IMR-90 (cell line): ENCODE results near the gene OR51D1. TPM values are rescaled to one million over a fixed set of nuclear protein-coding genes. Genes with fewer than 3 reads are reported as not detected.

ENCODE experiments used
- ATAC-seq: fragments of 200-7000 bp; cut with Tn5 transposase; 2 replicates; pipeline ENCODE4 v1.9.1; 2020; ENCODE audit warnings: low read depth, mild to moderate bottlenecking, moderate library complexity
- BruUV-seq: library from RNA; stranded (reverse); fragments of 400-500 nt; replicated peaks from 2 replicates; lab custom pipeline; 2021; lab: Mats Ljungman, UMichigan
- CTCF ChIA-PET: fragments of 300-600 bp; formaldehyde crosslinking; extraction: SDS; loops from one replicate; lab custom pipeline; 2021; ENCODE audit warnings: antibody characterized with exemption; lab: Yijun Ruan, JAX
- POLR2A ChIA-PET: fragments of 300-600 bp; sonication (Branson Sonifier 250); formaldehyde crosslinking; loops from one replicate; lab custom pipeline; 2022; ENCODE audit warnings: antibody characterized with exemption; ENCODE audit not compliant: unreplicated experiment; lab: Charles Lee
- DNase-seq: peaks from one replicate; pipeline ENCODE4 v3.0.0; 2013
- H2AFZ ChIP-seq: replicated peaks from 2 replicates; pipeline ENCODE3; 2013; ENCODE audit warnings: low read length, mild to moderate bottlenecking; ENCODE audit not compliant: poor library complexity
- H2AK5ac ChIP-seq: 2 replicates; pipeline ENCODE4 v1.6.1; 2013; ENCODE audit warnings: low read depth, low read length, inconsistent platforms
- H2AK9ac ChIP-seq: replicated peaks from 2 replicates; pipeline ENCODE3; 2013; ENCODE audit warnings: mild to moderate bottlenecking, low read depth, low read length, moderate library complexity; ENCODE audit not compliant: poor library complexity
- H2BK120ac ChIP-seq: 2 replicates; pipeline ENCODE4 v1.6.1; 2013; ENCODE audit warnings: low read depth, low read length, inconsistent platforms
- H2BK15ac ChIP-seq: 3 replicates; pipeline ENCODE4 v1.6.1; 2013; ENCODE audit warnings: low read depth, low read length, inconsistent platforms
- H2BK20ac ChIP-seq: 2 replicates; pipeline ENCODE4 v1.6.1; 2013; ENCODE audit warnings: low read depth, mild to moderate bottlenecking, inconsistent platforms, low read length, moderate library complexity
- H2BK5ac ChIP-seq: 2 replicates; pipeline ENCODE4 v1.6.1; 2013; ENCODE audit warnings: mild to moderate bottlenecking, low read depth, low read length, inconsistent platforms; ENCODE audit not compliant: poor library complexity, severe bottlenecking
- H3K14ac ChIP-seq: replicated peaks from 2 replicates; pipeline ENCODE4 v1.6.1; 2013; ENCODE audit warnings: low read depth, low read length, inconsistent platforms
- H3K18ac ChIP-seq: 2 replicates; pipeline ENCODE4 v1.6.1; 2013; ENCODE audit warnings: low read depth, low read length, control low read depth
- H3K23ac ChIP-seq: 2 replicates; pipeline ENCODE4 v1.6.1; 2013; ENCODE audit warnings: low read depth, low read length, inconsistent platforms
- H3K27ac ChIP-seq: 2 replicates; pipeline ENCODE4 v1.5.1; 2013; ENCODE audit warnings: mild to moderate bottlenecking, control low read depth, low read length; ENCODE audit not compliant: insufficient read depth
- H3K27me3 ChIP-seq: 2 replicates; pipeline ENCODE4 v1.6.1; 2013; ENCODE audit warnings: low read length; ENCODE audit not compliant: control insufficient read depth, insufficient read depth
- H3K36me3 ChIP-seq: 2 replicates; pipeline ENCODE4 v1.6.1; 2013; ENCODE audit warnings: low read length, mixed read lengths; ENCODE audit not compliant: control insufficient read depth, insufficient read depth
- H3K4ac ChIP-seq: 2 replicates; pipeline ENCODE4 v1.6.1; 2013; ENCODE audit warnings: low read depth, low read length, inconsistent platforms
- H3K4me1 ChIP-seq: 2 replicates; pipeline ENCODE4 v1.6.1; 2013; ENCODE audit warnings: low read length, mixed read lengths; ENCODE audit not compliant: control insufficient read depth, insufficient read depth
- H3K4me2 ChIP-seq: 2 replicates; pipeline ENCODE4 v1.6.1; 2013; ENCODE audit warnings: low read depth, mild to moderate bottlenecking, control low read depth, low read length, moderate library complexity
- H3K4me3 ChIP-seq: 2 replicates; pipeline ENCODE4 v1.5.1; 2013; ENCODE audit warnings: low read depth, mild to moderate bottlenecking, control low read depth, low read length, moderate library complexity; ENCODE audit not compliant: insufficient read depth
- H3K56ac ChIP-seq: 2 replicates; pipeline ENCODE4 v1.6.1; 2013; ENCODE audit warnings: low read length, inconsistent platforms; ENCODE audit not compliant: insufficient read depth; ENCODE audit errors: extremely low read depth
- H3K79me1 ChIP-seq, 2 experiments: 2 replicates each; pipeline ENCODE4 v1.6.1; 2013; ENCODE audit warnings: low read length in 2 of 2, inconsistent platforms in 1 of 2, low read depth in 1 of 2
- H3K9ac ChIP-seq: 2 replicates; pipeline ENCODE4 v1.6.1; 2013; ENCODE audit warnings: low read depth, low read length, control low read depth
- H3K9me1 ChIP-seq: 2 replicates; pipeline ENCODE4 v1.6.1; 2013; ENCODE audit warnings: low read length, inconsistent platforms; ENCODE audit not compliant: insufficient read depth
- H3K9me3 ChIP-seq: 2 replicates; pipeline ENCODE4 v1.6.1; 2013; ENCODE audit warnings: low read length; ENCODE audit not compliant: control insufficient read depth, insufficient read depth
- H4K20me1 ChIP-seq: 2 replicates; pipeline ENCODE4 v1.6.1; 2013; ENCODE audit warnings: low read length, inconsistent platforms; ENCODE audit not compliant: insufficient read depth
- H4K5ac ChIP-seq: 2 replicates; pipeline ENCODE4 v1.6.1; 2013; ENCODE audit warnings: mild to moderate bottlenecking, low read depth, low read length, control low read depth
- H4K8ac ChIP-seq, 2 experiments: 2 replicates each; pipeline ENCODE4 v1.6.1; 2013; ENCODE audit warnings: low read depth in 2 of 2, low read length in 2 of 2, control low read depth in 1 of 2, inconsistent platforms in 1 of 2
- H4K91ac ChIP-seq: 2 replicates; pipeline ENCODE4 v1.6.1; 2013; ENCODE audit warnings: low read depth, low read length, inconsistent platforms; ENCODE audit not compliant: insufficient read depth
- BHLHE40 ChIP-seq: fragments of 150-350 bp; IDR thresholded peaks from 2 replicates; pipeline ENCODE4 v1.6.1; 2016; ENCODE audit warnings: mild to moderate bottlenecking, low read depth, low read length
- MAFK ChIP-seq: IDR thresholded peaks from 2 replicates; pipeline ENCODE4 v1.6.1; 2012; ENCODE audit warnings: low read depth, low read length, improper control_type of control experiment
- MXI1 ChIP-seq: IDR thresholded peaks from 2 replicates; pipeline ENCODE4 v1.6.1; 2012; ENCODE audit warnings: low read depth, mild to moderate bottlenecking, low read length, moderate library complexity, borderline replicate concordance
- WGBS, 2 experiments: methylation state at CpG; one replicate each; pipeline versions ENCODE4 v1.1.5 to v1.1.7; 2013; ENCODE audit warnings: missing lambda C conversion rate in 2 of 2; ENCODE audit not compliant: insufficient read length in 1 of 2; ENCODE audit errors: extremely low coverage in 2 of 2; 5-methylcytosine and 5-hydroxymethylcytosine counted together
- dilution Hi-C: fragments of 300-500 bp; cut with HindIII; formaldehyde crosslinking; loops from one replicate; pipeline ENCODE4 v1.14.3; 2018; ENCODE audit warnings: low sequenced_read_pairs; ENCODE audit not compliant: unreplicated experiment
- in situ Hi-C: fragments of 300-500 bp; cut with MboI; formaldehyde crosslinking; loops from 3 replicates; pipeline ENCODE4 v1.14.3; 2019; ENCODE audit warnings: low sequenced_read_pairs, inconsistent platforms, mixed read lengths
- intact Hi-C: fragments of 100-400 bp; cut with micrococcal nuclease; formaldehyde crosslinking; loops from 2 replicates; pipeline ENCODE4 v1.10.0; 2022
- polyA plus RNA-seq, 3 experiments: library from polyadenylated mRNA; depleted of rRNA; stranded (reverse); fragments of >200 nt; gene quantifications; 2 replicates each; pipeline ENCODE4 v1.2.3, GENCODE V29; 2012; ENCODE audit warnings: low replicate concordance in 1 of 3
- total RNA-seq: library from RNA; depleted of rRNA; stranded (reverse); fragments of >200 nt; gene quantifications from 2 replicates; pipeline ENCODE4 v1.2.3, GENCODE V29; 2012

Gene OR51D1
- total and polyA plus RNA-seq, 2 of the 4 experiments (the other 2 are of a cell fraction), result not detected

DNA sequence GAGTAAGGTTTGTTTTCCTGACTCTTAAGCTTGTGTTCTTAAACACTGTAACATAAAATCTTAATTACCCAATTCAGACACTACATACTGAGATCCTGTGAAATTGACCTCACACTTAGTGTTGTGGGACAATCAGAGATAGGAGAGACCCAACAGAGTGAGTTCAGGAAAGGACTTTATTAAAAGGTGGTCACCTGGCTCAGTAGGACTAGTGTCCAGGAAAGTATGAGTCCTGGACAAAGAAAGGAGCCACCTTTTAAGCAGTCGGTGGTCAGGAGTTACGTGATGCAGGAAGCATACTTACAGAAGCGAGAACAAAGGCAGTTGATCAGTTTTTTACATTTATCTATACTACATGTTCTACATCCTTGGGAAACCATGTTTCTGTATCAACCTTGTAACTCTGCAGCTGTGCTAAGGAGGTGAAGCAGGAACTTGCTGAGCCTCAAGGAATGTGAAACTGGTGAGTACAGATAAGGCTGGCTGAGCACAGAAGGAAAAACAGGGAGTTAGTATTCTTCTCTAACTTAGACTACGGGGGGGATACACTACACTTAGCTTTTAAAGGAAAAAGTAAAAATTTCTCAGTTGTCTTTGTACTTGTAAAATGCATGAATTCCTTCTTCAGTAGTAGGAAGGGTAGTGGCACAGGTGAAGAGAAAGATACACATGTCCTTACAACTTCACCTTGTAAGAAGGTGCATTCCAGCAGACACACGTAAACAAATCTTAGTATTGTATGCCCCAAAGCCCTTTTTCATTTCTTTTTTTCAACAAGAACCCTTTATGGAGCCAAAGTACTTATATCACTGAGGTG lies 21.6 kb downstream of the OR51D1 start:
- Histone ChIP-seq H2BK15ac (no peak overlapping the region), H4K91ac (no peak overlapping the region), H3K36me3 (no peaks in the 10 kb centered on the region), H4K5ac (no peak overlapping the region), H2BK120ac (no peak overlapping the region), H3K4me3 (no peak overlapping the region), H3K18ac (no peak overlapping the region), H3K23ac (no peak overlapping the region), H3K56ac (no peak overlapping the region), H2AK9ac (no peak overlapping the region), H3K79me1 (no peaks in the 10 kb centered on the region), H3K9ac (no peak overlapping the region), H2AFZ (no peak overlapping the region), H2BK20ac (no peak overlapping the region), H3K27ac (no peak overlapping the region), H3K9me1 (no peaks in the 10 kb centered on the region), H2AK5ac (no peak overlapping the region), H3K4ac (no peak overlapping the region), H3K9me3 (no peaks in the 10 kb centered on the region), H4K8ac (no peak overlapping the region), H3K27me3 (no peaks in the 10 kb centered on the region), H3K14ac (no peak overlapping the region), H3K4me1 (no peaks in the 10 kb centered on the region), H4K20me1 (no peaks in the 10 kb centered on the region), H2BK5ac (no peak overlapping the region), H3K4me2 (no peak overlapping the region)
- in situ Hi-C loops, result no loop called here
- POLR2A ChIA-PET, result no interaction called here
- dilution Hi-C loops, result no loop called here
- intact Hi-C loops, result no loop called here
- TF ChIP-seq MXI1, result no peak
- no peak for TF ChIP-seq BHLHE40
- TF ChIP-seq MAFK, result no peak
- CTCF ChIA-PET, result interaction anchor here (1.0 kb wide), 1 partner anchor 12 kb away, joined by 4 read pairs; no protein-coding TSS in a partner anchor
- no CpG with 5 or more reads among the region's 5 CpGs for WGBS, 2 experiments
- peak; percentile 24; the same call in 1 of the 2 replicates for ATAC-seq
- BruUV-seq, result no TSS peak
- peak; percentile 37 for DNase-seq
